Neutrophil (primary cell): ENCODE data around the gene ATXN1.

Experiments
- H3K27ac ChIP-seq: fragments of 200-600 bp; sonication (generic); 2 replicates; pipeline ENCODE4 v1.5.1; 2016; ENCODE audit warnings: mild to moderate bottlenecking, moderate library complexity
- H3K27me3 ChIP-seq: fragments of 200-600 bp; sonication (generic); 2 replicates; pipeline ENCODE4 v1.6.0; 2016; ENCODE audit warnings: mild to moderate bottlenecking
- H3K36me3 ChIP-seq: fragments of 200-600 bp; sonication (generic); 2 replicates; pipeline ENCODE4 v1.5.1; 2017
- H3K4me1 ChIP-seq, 2 experiments: fragments of 200-600 bp in 1 of 2; sonication (generic) in 1 of 2; 1 replicate in 1 of 2; 2 replicates in 1 of 2; pipeline versions ENCODE4 v1.5.1 to v1.6.1; 2013 to 2016; ENCODE audit warnings: low read depth in 1 of 2, low read length in 1 of 2, mild to moderate bottlenecking in 1 of 2, moderate library complexity in 1 of 2; ENCODE audit not compliant: control insufficient read depth in 1 of 2, insufficient read depth in 1 of 2
- H3K4me3 ChIP-seq, 2 experiments: fragments of 200-600 bp in 1 of 2; sonication (generic) in 1 of 2; 1 replicate in 1 of 2; 2 replicates in 1 of 2; pipeline ENCODE4 v1.5.1; 2013 to 2016; ENCODE audit warnings: low read depth in 1 of 2, low read length in 1 of 2, mild to moderate bottlenecking in 1 of 2, moderate library complexity in 1 of 2
- H3K9me3 ChIP-seq: fragments of 200-600 bp; sonication (generic); 2 replicates; pipeline ENCODE4 v1.5.1; 2016
- CTCF ChIP-seq: fragments of 200-600 bp; sonication (generic); IDR thresholded peaks from 2 replicates; pipeline ENCODE4 v1.5.1; 2016; ENCODE audit warnings: antibody characterized with exemption

The ATXN1 gene

GRCh38 chr6:16539086-16539931, 222.0 kb downstream of the ATXN1 start:
- Histone ChIP-seq H3K36me3 (peaks cover 15% of the 10 kb centered on the region), H3K27ac (no peak overlapping the region), H3K9me3 (no peaks in the 10 kb centered on the region), H3K4me3 (no peak overlapping the region), H3K4me1 (no peaks in the 10 kb centered on the region), H3K27me3 (no peaks in the 10 kb centered on the region)
- no peak for TF ChIP-seq CTCF

GRCh38 chr6:16535564-16535963, 225.7 kb downstream of the ATXN1 start:
- Histone ChIP-seq H3K4me3 (no peak overlapping the region), H3K27ac (no peak overlapping the region), H3K36me3 (peaks cover 6% of the 10 kb centered on the region), H3K9me3 (no peaks in the 10 kb centered on the region), H3K27me3 (no peaks in the 10 kb centered on the region), H3K4me1 (no peaks in the 10 kb centered on the region)
- TF ChIP-seq CTCF = no peak

- H3K27me3 ChIP-seq = no peaks in the 10 kb centered on the region
- H3K4me1 ChIP-seq = no peaks in the 10 kb centered on the region
- no peak for TF ChIP-seq CTCF
- H3K4me3 ChIP-seq = no peak overlapping the region
- H3K27ac ChIP-seq = no peak overlapping the region
- H3K36me3 ChIP-seq = peaks cover 6% of the 10 kb centered on the region
- no peaks in the 10 kb centered on the region for H3K9me3 ChIP-seq
Observed at GRCh38 chr6:16533721-16534136, 227.5 kb downstream of the ATXN1 start.

GRCh38 chr6:16533210-16533609, 228.1 kb downstream of the ATXN1 start:
- Histone ChIP-seq H3K27ac (no peak overlapping the region), H3K27me3 (no peaks in the 10 kb centered on the region), H3K36me3 (peaks cover 6% of the 10 kb centered on the region), H3K4me1 (no peaks in the 10 kb centered on the region), H3K4me3 (no peak overlapping the region), H3K9me3 (no peaks in the 10 kb centered on the region)
- no peak for TF ChIP-seq CTCF

- H3K27me3 ChIP-seq = no peaks in the 10 kb centered on the region
- no peak for TF ChIP-seq CTCF
Observed at GRCh38 chr6:16527691-16528090, 233.6 kb downstream of the ATXN1 start.

More at GRCh38 chr6:16527691-16528090, 233.6 kb downstream of the ATXN1 start:
- no peaks in the 10 kb centered on the region for H3K9me3 ChIP-seq
- H3K4me3 ChIP-seq = no peak overlapping the region
- H3K36me3 ChIP-seq = peaks cover 12% of the 10 kb centered on the region
- no peak overlapping the region for H3K27ac ChIP-seq
- no peaks in the 10 kb centered on the region for H3K4me1 ChIP-seq
